HepG2 (cell line): ENCODE data around the gene APLF. TPM values are rescaled to one million over a fixed set of nuclear protein-coding genes. Genes with fewer than 3 reads are reported as not detected.
A peak's percentile ranks its signal among the peaks of the same experiment; 100 is the strongest.

ENCODE experiments used
- HMGA1 ChIP-seq: sonication (generic); formaldehyde crosslinking; conservative IDR thresholded peaks from 2 replicates; pipeline ENCODE4 v1.4.0; 2020; ENCODE audit warnings: missing genetic modification reagents
- POGZ ChIP-seq: sonication (generic); formaldehyde crosslinking; IDR thresholded peaks from 2 replicates; pipeline ENCODE4 v1.4.0; 2020; ENCODE audit warnings: mild to moderate bottlenecking, missing genetic modification reagents
- ZSCAN22 ChIP-seq: sonication (generic); formaldehyde crosslinking; IDR thresholded peaks from 2 replicates; pipeline ENCODE4 v1.4.0; 2020; ENCODE audit warnings: mild to moderate bottlenecking, missing genetic modification reagents
- polyA plus RNA-seq, 8 experiments: library from polyadenylated mRNA; depleted of rRNA in 3 of 8; stranded (reverse) in 7 of 8; unstranded in 1 of 8; fragments of >200 nt; fragmentation: Illumina TruSeq in 4 of 8; extraction: Trizol in 4 of 8; gene quantifications; 2 replicates each; pipeline versions ENCODE4 v1.2.1 to v1.2.3, GENCODE V29; 2011 to 2016; ENCODE audit warnings: low read depth in 4 of 8, missing spikeins in 1 of 8, mixed read lengths in 1 of 8; ENCODE audit not compliant: insufficient read depth in 1 of 8
- total RNA-seq, 5 experiments: library from RNA; depleted of rRNA; stranded (reverse); fragments of >200 nt; fragmentation: Illumina TruSeq; extraction: Trizol; gene quantifications; 2 replicates each; pipeline ENCODE4 v1.2.3, GENCODE V29; 2016; ENCODE audit warnings: low read depth in 1 of 5
- TF ChIP-seq, protein P1 (sequence below): sonication (generic); formaldehyde crosslinking; IDR thresholded peaks from 2 replicates; pipeline ENCODE4 v1.8.1; 2023; ENCODE audit warnings: mild to moderate bottlenecking, missing genetic modification reagents
- TF ChIP-seq, protein P2 (sequence below): IDR thresholded peaks from 2 replicates; pipeline ENCODE4 v1.4.0; 2020; ENCODE audit warnings: mild to moderate bottlenecking, missing genetic modification reagents
- TF ChIP-seq, protein P3 (sequence below): IDR thresholded peaks from 2 replicates; pipeline ENCODE4 v1.6.1; 2016; ENCODE audit warnings: low read depth, control low read depth
- TF ChIP-seq, protein P4 (sequence below): sonication (generic); formaldehyde crosslinking; IDR thresholded peaks from 2 replicates; pipeline ENCODE4 v1.8.0; 2022; ENCODE audit warnings: mild to moderate bottlenecking, missing genetic modification reagents, borderline replicate concordance
- TF ChIP-seq, protein P5 (sequence below): IDR thresholded peaks from 2 replicates; pipeline ENCODE4 v1.6.1; 2016; ENCODE audit warnings: low read depth
- TF ChIP-seq, protein P6 (sequence below): sonication (generic); formaldehyde crosslinking; IDR thresholded peaks from 2 replicates; pipeline ENCODE4 v1.4.0; 2020; ENCODE audit warnings: missing genetic modification reagents, low read depth, mild to moderate bottlenecking, borderline replicate concordance
- TF ChIP-seq, protein P7 (sequence below): sonication (generic); formaldehyde crosslinking; IDR thresholded peaks from 2 replicates; pipeline ENCODE4 v1.5.1; 2020; ENCODE audit warnings: missing genetic modification reagents, mild to moderate bottlenecking, borderline replicate concordance
- TF ChIP-seq, protein P8 (sequence below), 2 experiments: sonication (generic) in 1 of 2; formaldehyde crosslinking in 1 of 2; IDR thresholded peaks; 2 replicates each; pipeline versions ENCODE4 v1.4.0 to v1.6.1; 2016 to 2020; ENCODE audit warnings: borderline replicate concordance in 1 of 2, low read depth in 1 of 2, mild to moderate bottlenecking in 1 of 2, missing genetic modification reagents in 1 of 2

Gene APLF
- total and polyA plus RNA-seq, 2 of the 13 experiments (the other 11 are each of a cell fraction or from before 2014, with no cell fraction given) = 0.45 to 2.2 TPM

DNA sequence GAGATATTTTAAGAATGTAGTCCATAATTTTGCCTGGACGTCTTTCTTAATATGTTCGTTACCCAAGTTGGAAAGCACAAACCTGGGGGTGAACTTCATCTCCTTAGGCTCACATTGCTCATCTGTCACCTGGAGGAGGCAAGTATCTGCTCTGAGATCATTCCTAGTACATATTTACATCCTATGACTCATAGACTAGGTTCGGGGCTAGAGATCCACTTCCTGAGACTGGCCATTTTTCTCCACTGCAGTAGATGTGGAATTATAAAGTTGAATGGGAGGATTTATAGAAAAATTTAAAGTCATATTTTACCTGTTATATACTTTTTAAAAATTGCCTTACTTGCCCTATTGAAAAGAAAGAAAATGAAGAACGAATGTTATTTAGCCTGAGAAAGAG is 98.5 kb downstream of the APLF start (continued):
- no peak for TF ChIP-seq ZSCAN22 (CRISPR knock-in tag)
- TF ChIP-seq, protein P1, sequence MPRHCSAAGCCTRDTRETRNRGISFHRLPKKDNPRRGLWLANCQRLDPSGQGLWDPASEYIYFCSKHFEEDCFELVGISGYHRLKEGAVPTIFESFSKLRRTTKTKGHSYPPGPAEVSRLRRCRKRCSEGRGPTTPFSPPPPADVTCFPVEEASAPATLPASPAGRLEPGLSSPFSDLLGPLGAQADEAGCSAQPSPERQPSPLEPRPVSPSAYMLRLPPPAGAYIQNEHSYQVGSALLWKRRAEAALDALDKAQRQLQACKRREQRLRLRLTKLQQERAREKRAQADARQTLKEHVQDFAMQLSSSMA = no peak
- TF ChIP-seq, protein P2, sequence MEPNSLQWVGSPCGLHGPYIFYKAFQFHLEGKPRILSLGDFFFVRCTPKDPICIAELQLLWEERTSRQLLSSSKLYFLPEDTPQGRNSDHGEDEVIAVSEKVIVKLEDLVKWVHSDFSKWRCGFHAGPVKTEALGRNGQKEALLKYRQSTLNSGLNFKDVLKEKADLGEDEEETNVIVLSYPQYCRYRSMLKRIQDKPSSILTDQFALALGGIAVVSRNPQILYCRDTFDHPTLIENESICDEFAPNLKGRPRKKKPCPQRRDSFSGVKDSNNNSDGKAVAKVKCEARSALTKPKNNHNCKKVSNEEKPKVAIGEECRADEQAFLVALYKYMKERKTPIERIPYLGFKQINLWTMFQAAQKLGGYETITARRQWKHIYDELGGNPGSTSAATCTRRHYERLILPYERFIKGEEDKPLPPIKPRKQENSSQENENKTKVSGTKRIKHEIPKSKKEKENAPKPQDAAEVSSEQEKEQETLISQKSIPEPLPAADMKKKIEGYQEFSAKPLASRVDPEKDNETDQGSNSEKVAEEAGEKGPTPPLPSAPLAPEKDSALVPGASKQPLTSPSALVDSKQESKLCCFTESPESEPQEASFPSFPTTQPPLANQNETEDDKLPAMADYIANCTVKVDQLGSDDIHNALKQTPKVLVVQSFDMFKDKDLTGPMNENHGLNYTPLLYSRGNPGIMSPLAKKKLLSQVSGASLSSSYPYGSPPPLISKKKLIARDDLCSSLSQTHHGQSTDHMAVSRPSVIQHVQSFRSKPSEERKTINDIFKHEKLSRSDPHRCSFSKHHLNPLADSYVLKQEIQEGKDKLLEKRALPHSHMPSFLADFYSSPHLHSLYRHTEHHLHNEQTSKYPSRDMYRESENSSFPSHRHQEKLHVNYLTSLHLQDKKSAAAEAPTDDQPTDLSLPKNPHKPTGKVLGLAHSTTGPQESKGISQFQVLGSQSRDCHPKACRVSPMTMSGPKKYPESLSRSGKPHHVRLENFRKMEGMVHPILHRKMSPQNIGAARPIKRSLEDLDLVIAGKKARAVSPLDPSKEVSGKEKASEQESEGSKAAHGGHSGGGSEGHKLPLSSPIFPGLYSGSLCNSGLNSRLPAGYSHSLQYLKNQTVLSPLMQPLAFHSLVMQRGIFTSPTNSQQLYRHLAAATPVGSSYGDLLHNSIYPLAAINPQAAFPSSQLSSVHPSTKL (CRISPR knock-in tag) = 0 out of 2 replicates have a peak, but pooled peaks have one; percentile 25
- no peak for TF ChIP-seq HMGA1 (CRISPR knock-in tag)
- TF ChIP-seq, protein P3, sequence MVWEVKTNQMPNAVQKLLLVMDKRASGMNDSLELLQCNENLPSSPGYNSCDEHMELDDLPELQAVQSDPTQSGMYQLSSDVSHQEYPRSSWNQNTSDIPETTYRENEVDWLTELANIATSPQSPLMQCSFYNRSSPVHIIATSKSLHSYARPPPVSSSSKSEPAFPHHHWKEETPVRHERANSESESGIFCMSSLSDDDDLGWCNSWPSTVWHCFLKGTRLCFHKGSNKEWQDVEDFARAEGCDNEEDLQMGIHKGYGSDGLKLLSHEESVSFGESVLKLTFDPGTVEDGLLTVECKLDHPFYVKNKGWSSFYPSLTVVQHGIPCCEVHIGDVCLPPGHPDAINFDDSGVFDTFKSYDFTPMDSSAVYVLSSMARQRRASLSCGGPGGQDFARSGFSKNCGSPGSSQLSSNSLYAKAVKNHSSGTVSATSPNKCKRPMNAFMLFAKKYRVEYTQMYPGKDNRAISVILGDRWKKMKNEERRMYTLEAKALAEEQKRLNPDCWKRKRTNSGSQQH (CRISPR knock-in tag) = no peak
- TF ChIP-seq, protein P4, sequence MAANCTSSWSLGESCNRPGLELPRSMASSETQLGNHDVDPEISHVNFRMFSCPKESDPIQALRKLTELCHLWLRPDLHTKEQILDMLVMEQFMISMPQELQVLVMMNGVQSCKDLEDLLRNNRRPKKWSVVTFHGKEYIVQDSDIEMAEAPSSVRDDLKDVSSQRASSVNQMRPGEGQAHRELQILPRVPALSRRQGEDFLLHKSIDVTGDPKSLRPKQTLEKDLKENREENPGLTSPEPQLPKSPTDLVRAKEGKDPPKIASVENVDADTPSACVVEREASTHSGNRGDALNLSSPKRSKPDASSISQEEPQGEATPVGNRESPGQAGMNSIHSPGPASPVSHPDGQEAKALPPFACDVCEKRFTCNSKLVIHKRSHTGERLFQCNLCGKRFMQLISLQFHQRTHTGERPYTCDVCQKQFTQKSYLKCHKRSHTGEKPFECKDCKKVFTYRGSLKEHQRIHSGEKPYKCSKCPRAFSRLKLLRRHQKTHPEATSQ (CRISPR knock-in tag) = no peak
- TF ChIP-seq POGZ = 0 out of 2 replicates have a peak, but pooled peaks have one; percentile 29
- TF ChIP-seq, protein P5, sequence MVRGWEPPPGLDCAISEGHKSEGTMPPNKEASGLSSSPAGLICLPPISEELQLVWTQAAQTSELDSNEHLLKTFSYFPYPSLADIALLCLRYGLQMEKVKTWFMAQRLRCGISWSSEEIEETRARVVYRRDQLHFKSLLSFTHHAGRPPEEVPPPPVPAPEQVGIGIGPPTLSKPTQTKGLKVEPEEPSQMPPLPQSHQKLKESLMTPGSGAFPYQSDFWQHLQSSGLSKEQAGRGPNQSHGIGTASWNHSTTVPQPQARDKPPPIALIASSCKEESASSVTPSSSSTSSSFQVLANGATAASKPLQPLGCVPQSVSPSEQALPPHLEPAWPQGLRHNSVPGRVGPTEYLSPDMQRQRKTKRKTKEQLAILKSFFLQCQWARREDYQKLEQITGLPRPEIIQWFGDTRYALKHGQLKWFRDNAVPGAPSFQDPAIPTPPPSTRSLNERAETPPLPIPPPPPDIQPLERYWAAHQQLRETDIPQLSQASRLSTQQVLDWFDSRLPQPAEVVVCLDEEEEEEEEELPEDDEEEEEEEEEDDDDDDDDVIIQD (CRISPR knock-in tag) = peak; percentile 86; the same call in 1 of the 2 replicates
- TF ChIP-seq, protein P6, sequence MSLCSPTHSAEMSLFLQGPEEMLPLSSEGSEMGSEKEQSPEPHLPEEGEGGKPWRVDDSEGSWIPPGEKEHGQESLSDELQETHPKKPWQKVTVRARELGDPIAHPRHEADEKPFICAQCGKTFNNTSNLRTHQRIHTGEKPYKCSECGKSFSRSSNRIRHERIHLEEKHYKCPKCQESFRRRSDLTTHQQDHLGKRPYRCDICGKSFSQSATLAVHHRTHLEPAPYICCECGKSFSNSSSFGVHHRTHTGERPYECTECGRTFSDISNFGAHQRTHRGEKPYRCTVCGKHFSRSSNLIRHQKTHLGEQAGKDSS (CRISPR knock-in tag) = no peak
- TF ChIP-seq, protein P7, sequence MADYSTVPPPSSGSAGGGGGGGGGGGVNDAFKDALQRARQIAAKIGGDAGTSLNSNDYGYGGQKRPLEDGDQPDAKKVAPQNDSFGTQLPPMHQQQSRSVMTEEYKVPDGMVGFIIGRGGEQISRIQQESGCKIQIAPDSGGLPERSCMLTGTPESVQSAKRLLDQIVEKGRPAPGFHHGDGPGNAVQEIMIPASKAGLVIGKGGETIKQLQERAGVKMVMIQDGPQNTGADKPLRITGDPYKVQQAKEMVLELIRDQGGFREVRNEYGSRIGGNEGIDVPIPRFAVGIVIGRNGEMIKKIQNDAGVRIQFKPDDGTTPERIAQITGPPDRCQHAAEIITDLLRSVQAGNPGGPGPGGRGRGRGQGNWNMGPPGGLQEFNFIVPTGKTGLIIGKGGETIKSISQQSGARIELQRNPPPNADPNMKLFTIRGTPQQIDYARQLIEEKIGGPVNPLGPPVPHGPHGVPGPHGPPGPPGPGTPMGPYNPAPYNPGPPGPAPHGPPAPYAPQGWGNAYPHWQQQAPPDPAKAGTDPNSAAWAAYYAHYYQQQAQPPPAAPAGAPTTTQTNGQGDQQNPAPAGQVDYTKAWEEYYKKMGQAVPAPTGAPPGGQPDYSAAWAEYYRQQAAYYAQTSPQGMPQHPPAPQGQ (CRISPR knock-in tag) = no peak
- TF ChIP-seq, protein P8, sequence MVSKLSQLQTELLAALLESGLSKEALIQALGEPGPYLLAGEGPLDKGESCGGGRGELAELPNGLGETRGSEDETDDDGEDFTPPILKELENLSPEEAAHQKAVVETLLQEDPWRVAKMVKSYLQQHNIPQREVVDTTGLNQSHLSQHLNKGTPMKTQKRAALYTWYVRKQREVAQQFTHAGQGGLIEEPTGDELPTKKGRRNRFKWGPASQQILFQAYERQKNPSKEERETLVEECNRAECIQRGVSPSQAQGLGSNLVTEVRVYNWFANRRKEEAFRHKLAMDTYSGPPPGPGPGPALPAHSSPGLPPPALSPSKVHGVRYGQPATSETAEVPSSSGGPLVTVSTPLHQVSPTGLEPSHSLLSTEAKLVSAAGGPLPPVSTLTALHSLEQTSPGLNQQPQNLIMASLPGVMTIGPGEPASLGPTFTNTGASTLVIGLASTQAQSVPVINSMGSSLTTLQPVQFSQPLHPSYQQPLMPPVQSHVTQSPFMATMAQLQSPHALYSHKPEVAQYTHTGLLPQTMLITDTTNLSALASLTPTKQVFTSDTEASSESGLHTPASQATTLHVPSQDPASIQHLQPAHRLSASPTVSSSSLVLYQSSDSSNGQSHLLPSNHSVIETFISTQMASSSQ (IDR thresholded peaks at IDR 0.05; ENCODE audit: low read depth) = no peak
- TF ChIP-seq, protein P8 (CRISPR knock-in tag; IDR thresholded peaks at IDR 0.05; ENCODE audit: borderline replicate concordance) = no peak
